OCI-LY3 (cell line): Measurements from ENCODE around the gene POU2F1.

Experiments
- CTCF ChIP-seq: fragments of 200-600, 300-600 bp; sonication (generic); IDR thresholded peaks from 2 replicates; pipeline ENCODE4 v1.5.1; 2014; ENCODE audit warnings: antibody characterized with exemption, low read length, low read depth
- EZH2phosphoT487 ChIP-seq: fragments of 200-600 bp; shearing (Covaris generic); IDR thresholded peaks from 2 replicates; pipeline ENCODE4 v1.6.1; 2018; ENCODE audit warnings: antibody characterized with exemption, mixed run types, low read depth

DNA sequence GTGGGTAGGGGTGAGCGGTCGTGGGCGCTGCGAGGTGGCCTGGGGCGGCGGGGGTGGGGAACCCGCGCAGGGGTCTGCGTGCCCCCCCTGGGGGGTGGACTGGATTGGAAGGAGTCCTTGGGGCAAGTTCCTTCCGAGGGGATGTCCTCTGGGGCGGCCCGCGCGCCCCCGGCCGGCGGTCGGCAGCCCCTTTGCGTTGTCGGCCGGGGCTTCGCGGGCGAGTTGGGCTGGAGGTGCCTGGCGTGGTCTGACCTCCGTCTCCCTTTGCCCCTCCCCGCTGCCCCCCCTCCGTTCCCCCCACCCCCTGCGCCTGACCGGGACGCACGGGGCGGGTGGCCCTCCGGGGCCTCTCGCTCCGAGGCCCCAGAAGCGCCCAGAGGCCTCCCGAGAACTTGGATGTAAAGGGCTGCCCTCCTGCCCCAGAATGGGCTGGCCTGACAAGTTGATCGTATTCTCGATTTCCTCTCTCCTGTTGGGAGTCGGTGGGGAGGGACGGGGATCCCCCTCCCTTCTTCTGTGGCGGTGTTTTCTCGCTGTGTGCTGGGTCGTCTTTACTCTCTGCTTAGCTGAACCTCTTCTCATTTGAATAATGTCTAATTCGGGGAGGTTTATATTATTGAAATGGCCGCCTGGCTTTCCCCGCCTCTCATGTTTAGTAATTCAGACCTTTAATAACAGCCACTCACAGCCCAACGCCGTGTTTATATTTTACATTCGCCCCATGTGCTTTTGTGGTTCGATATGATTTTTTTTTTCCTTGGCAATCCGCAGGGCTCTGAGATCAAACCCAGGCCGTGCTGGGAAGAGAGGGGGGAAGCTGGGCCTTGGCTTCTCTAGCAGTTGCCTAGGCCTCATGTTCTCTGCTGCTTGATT is 1.3 kb downstream of the POU2F1 start:
- no peak for TF ChIP-seq CTCF
- TF ChIP-seq EZH2phosphoT487 = no peak
